Anterior cingulate cortex (tissue), 58 donors: ENCODE data around the gene YBX1.

Experiments
- DNase-seq, 58 donors: peaks; one replicate each; lab custom pipeline; 2025; lab: John Stamatoyannopoulos, UW

The YBX1 gene

GRCh38 chr1:42681741-42682483 is at the start of gene YBX1:
Gene YBX1, plus strand, starts transcription at chr1:42682418. Its CDS starts 148 bp downstream, at chr1:42682566.
- DNase-seq = peak; percentile 69 to 99 (median 95)

GRCh38 chr1:42639116-42639515 is 43.1 kb upstream of the YBX1 start:
- DNase-seq = no peak

- DNase-seq = no peak
These were observed 36.2 kb upstream of the YBX1 start for GRCh38 chr1:42646056-42646455.

- DNase-seq = no peak
These were observed 25.0 kb upstream of the YBX1 start for GRCh38 chr1:42657201-42657600.

- peak; percentile 54 to 97 (median 92) for DNase-seq
These were observed 24.0 kb upstream of the YBX1 start, which contains the start of gene PPIH for GRCh38 chr1:42657981-42658876. Gene PPIH, plus strand, starts transcription at chr1:42658423. Its CDS starts 24 bp downstream, at chr1:42658447.

- DNase-seq = peak in 2 of 58 donors; percentile 17 to 27
These were observed 23.3 kb upstream of the YBX1 start for GRCh38 chr1:42658877-42659337.

GRCh38 chr1:42660907-42661500 is 21.2 kb upstream of the YBX1 start:
- no peak for DNase-seq

GRCh38 chr1:42669936-42670335 is 12.3 kb upstream of the YBX1 start:
- no peak for DNase-seq

GRCh38 chr1:42670425-42670824 is 11.8 kb upstream of the YBX1 start:
- DNase-seq = no peak

GRCh38 chr1:42674214-42674613 is 8.0 kb upstream of the YBX1 start:
- DNase-seq = no peak

- DNase-seq = no peak
These were observed 7.5 kb upstream of the YBX1 start for GRCh38 chr1:42674682-42675081.

- no peak for DNase-seq
These were observed 6.8 kb upstream of the YBX1 start for GRCh38 chr1:42675467-42675866.

GRCh38 chr1:42676534-42677087 is 5.6 kb upstream of the YBX1 start:
- DNase-seq = no peak

- peak in 3 of 58 donors; percentile 8 to 21 (median 9) for DNase-seq
These were observed 2.7 kb upstream of the YBX1 start for GRCh38 chr1:42679364-42679983.

GRCh38 chr1:42680055-42680454 is 2.2 kb upstream of the YBX1 start:
- DNase-seq = no peak

- DNase-seq = peak in 7 of 58 donors; percentile 2 to 45 (median 10)
These were observed 1.1 kb upstream of the YBX1 start for GRCh38 chr1:42680921-42681683.

GRCh38 chr1:42682484-42682738 is 193 bp downstream of the YBX1 start:
- peak in 1 of 58 donors; percentile 59 for DNase-seq

- peak in 46 of 58 donors; percentile 4 to 76 (median 50) for DNase-seq
These were observed 717 bp downstream of the YBX1 start for GRCh38 chr1:42682739-42683531.

GRCh38 chr1:42684139-42684538 is 1.9 kb downstream of the YBX1 start:
- DNase-seq = no peak
